HG02852 (cell line): ENCODE data around the gene CTSK.
"Not testable (repeated sequence)": the region's sequence is repeated elsewhere in the genome, so short reads cannot be mapped to it uniquely, and the experiment has no call there.

Source experiments
- ATAC-seq: cut with Tn5 transposase; IDR thresholded peaks from one replicate; pipeline ENCODE4 v1.9.1; 2021; ENCODE audit warnings: mild to moderate bottlenecking, moderate library complexity; ENCODE audit not compliant: unreplicated experiment

CTSK gene

DNA sequence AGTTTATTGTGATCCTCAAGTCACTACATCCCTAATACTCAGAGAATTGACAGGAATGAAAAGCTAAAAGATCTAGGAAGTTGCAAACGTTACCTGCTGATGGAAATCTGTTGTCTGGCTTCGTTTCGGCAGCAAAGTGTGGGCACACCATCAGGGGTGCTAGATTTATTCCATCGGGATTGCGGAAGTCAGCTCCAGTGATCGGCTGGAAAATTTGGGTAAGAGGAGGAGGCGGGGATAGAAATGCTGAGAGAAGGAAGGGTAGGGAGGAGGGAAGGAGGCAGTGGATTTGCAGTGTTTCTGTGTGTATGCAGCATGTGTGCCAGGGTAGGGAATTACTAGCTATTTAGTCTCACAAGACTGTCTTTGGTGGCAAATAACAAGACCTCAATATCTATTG is at the start of gene CTSK:
TSS of gene CTSK (minus strand) at position 140 of the 400 bp plus-strand sequence. CDS start 1,455 bp downstream, outside the sequence.
- no peak for ATAC-seq

DNA sequence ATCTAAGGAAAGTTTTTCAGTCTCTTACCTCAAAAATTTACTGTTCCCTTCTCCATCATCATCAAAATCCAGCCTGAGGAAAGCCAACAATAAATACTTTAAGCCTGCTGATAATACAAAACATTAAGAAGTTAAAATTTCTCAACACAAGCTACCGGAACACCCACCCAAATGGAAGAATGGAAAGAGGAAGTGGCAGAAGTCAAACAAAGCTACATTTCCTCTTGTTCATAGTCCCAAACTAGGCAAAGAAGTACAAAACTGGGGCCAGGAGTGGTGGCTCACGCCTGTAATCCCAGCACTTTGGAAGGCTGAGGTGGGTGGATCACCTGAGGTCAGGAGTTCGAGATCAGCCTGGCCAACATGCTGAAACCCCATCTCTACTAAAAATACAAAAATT is 44.7 kb upstream of the CTSK start:
- ATAC-seq: not testable (repeated sequence)

DNA sequence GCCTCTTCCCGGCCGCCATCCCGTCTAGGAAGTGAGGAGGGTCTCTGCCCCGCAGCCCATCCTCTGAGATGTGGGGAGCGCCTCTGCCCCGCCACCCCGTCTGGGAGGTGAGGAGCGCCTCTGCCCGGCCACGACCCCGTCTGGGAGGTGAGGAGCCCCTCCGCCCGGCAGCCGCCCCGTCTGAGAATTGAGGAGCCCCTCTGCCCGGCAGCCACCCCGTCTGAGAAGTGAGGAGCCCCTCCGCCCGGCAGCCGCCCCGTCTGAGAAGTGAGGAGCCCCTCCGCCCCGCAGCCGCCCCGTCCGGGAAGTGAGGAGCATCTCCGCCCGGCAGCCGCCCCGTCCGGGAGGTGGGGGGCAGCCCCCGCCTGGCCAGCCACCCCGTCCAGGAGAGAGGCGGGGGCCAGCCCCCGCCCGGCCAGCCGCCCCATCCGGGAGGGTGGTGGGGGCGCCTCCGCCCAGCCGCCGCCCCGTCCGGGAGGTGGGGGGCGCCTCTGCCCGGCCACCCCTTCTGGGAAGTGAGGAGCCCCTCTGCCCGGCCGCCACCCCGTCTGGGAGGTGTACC is 42.8 kb upstream of the CTSK start:
- not testable (repeated sequence) for ATAC-seq

DNA sequence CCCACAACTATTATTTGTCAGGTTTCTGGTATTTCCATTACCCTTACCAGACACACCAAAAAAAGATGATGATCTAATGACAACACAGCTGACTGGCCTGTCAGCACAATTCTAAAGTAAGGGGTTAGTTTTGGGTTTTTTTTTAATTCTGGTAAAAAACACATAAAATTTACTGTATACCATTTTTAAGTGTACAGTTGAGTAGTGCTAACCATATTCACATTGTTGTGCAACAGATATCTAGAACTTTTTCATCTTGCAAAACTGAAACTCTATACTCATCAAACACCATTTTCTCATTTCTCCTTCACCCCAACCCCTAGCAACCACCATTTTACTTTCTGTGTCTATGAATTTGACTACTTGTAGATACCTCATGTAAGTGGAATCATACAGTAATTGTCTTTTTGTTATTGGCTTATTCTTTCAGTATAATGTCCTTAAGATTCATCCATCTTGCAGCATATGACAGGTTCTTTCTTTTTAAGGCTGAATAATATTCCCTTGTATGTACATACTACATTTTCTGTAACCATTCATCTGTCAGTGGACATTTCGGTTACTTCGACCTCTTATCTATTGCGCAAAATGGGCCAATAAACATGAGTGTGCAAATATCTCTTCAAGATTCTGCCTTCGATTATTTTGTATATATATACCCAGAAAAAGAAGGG is 38.5 kb upstream of the CTSK start:
- no peak for ATAC-seq

DNA sequence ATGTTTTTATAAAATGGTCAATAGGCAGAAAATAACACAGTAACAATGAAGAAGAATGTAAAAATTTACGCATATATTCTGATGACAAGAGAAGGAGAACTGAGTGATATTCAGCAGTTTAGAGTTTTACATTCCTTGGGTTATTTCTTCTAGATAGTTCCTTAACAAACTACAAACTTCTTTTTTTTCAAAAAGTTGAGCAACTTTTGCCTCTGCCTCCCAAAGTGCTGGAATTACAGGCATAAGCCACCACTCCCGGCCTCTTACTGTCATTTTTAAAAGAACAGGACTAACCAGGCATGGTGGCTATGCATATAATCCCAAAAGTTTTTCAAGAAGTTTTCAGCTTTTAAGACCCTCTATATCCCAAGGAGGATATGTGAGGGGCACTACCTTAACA is 35.4 kb upstream of the CTSK start:
- no peak for ATAC-seq

DNA sequence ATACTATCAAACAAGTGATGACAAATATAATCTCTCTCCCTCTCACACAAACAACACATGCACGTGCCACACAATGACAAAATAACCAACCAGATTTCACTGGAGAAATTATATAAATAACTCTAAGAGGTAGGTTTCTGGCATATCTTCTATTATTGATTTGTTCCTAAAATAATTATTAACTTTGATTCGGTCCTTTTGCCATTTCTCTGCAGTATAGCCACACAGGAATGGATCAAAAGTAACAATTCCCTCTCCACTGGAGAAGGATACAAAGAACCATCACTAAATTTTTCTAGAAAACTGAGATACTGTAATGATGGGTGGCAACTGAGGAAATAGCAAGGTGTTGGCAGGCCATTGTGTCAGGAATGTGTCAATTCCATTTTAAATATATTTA is 34.9 kb upstream of the CTSK start:
- no peak for ATAC-seq

DNA sequence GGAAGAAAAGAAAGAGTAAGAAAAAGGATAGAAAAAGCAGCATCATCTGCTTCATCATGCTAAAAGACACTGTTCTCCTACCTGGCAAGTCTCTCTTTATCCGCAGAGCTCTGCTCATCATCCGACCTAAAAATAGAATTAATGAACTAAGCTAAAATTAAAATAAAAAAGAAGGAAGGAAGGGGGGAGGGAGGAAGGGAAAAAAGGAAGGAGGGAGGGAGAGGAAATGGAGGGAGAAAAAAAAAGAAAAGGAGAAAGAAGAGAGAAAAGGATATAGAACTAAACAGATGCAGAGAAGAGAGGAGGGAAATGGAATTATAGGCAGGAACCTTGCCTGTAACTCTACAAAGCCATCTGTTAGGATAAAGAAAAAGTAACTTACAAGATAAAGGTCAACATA is 34.3 kb upstream of the CTSK start:
- no peak for ATAC-seq

DNA sequence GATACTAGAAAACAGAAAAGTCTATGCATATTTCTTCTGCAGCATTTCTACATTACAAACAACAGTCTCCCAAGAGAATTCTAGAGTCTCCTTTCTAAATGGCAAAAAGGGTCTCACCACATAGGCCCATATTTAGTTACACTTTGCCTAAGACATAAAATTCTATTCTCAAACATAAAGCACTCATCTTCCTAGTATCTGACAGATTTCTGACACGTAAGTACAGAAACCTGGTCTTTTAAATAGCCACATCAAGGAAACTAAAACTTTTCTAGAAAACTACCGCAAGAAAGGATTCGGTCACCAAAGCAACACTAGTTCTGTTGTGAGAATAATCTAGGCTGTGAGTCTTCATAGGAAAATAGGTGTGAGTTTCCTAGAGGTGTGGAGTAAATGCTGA is 33.6 kb upstream of the CTSK start:
- ATAC-seq: no peak

DNA sequence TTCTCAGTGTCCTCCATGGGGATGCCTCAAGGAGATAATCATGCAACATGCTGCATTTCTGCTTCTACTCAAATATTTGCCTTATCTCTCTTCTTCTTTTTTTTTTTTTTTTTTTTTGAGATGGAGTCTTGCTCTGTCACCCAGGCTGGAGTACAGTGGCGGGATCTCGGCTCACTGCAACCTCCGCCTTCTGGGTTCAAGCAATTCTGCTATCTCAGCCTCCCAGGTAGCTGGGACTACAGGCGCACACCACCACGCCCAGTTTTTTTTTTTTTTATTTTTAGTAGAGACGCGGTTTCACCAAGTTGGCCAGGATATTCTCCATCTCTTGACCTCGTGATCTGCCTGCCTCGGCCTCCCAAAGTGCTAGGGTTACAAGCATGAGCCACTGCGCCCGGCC is 32.8 kb upstream of the CTSK start:
- ATAC-seq: not testable (repeated sequence)

DNA sequence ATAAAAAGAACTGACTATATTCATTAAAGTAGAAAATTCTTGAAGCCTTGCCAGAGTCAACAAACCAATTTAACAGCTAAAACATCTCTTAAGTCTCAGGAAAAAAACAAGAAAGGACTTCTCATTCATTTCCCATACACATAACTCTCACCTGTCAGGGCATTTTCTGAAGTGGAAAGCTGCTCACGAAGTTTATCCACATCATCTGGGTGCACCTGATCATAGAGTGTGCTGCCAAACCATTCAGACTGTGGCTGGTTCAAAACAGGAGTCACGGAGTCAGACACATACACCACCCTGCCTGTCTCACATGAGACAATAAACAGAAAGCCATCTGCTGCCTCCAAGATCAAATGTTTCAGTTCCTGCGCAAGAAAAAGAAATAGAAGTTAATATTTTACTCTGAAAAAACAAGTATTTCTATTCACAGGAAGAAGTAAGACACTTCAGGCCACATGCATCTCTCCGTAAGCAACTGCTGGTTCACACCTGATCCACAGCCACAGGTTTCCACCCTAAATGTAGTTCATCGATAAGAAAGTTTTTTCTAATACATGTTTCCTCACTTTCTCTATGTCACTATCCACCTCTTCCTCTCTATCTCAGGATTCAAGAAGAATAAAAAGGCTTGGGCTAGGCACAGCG is 28.2 kb upstream of the CTSK start:
- no peak for ATAC-seq

DNA sequence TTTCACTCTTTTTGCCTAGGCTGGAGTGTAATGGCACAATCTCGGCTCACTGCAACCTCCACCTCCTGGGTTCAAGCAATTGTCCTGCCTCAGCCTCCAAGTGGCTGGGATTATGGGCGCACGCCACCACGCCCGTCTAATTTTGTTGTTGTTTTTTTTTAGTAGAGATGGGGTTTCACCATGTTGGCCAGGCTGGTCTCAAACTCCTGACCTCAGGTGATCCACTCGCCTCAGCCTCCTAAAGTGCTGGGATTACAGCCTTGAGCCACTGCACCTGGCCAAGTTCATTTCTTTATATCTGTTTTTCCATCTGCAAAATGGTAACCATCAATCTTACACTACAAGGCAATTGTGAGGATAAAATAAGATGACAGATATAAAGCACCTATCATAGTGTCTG is 25.9 kb upstream of the CTSK start:
- not testable (repeated sequence) for ATAC-seq

DNA sequence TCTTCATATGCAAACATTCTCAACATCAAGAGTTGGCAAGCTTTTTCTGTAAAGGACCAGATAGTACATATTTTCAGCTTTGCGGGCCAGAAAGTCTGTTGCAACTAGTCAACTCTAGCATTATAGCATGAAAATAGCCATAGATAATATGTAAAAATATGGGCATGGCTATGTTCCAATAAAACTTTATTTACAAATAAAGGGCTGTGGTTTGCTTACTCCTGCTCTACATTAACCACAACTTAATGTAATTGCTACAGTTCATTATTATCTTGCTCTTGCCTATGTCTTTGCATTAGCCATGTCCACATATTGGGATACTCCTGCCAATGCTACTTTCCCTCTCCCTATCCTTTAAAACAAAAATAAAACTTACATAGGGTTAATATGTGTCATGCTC is 24.5 kb upstream of the CTSK start:
- ATAC-seq: no peak

DNA sequence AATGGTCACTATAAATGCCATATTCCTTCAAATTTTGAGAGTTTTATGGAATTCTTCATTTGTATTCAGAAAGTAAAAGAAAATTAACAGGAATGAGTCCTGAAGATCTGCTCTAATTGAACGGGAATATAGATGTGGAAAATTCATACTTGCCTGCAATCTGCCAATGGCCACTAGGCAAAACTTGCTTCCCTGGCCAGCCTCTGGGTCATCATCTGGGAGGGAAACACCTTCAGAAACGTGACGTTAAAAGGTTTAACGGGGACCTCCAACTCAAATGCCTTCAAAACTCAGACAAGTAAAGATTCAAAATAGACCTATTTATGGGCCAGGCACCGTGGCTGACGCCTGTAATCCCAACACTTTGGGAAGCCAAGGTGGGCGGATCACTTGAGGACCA is 21.7 kb upstream of the CTSK start:
- ATAC-seq: no peak

DNA sequence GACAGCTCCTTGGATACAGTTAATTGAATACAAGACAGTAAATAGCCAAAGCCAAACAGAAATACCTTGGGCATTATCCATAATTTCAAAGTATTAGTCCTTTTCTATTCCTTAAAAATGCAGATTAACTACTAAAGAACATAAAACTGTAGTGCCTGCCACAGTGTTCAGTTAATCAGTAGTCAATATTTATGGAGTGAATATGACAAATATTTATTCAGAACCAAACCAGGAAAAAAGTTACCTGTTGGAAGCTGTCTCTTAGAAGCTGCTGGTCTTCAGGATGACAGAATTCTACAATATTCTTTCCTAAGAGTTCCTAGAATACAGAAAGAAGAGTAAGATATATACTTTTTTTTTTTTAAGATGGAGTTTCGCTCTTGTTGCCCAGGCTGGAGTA is 18.2 kb upstream of the CTSK start:
- no peak for ATAC-seq

DNA sequence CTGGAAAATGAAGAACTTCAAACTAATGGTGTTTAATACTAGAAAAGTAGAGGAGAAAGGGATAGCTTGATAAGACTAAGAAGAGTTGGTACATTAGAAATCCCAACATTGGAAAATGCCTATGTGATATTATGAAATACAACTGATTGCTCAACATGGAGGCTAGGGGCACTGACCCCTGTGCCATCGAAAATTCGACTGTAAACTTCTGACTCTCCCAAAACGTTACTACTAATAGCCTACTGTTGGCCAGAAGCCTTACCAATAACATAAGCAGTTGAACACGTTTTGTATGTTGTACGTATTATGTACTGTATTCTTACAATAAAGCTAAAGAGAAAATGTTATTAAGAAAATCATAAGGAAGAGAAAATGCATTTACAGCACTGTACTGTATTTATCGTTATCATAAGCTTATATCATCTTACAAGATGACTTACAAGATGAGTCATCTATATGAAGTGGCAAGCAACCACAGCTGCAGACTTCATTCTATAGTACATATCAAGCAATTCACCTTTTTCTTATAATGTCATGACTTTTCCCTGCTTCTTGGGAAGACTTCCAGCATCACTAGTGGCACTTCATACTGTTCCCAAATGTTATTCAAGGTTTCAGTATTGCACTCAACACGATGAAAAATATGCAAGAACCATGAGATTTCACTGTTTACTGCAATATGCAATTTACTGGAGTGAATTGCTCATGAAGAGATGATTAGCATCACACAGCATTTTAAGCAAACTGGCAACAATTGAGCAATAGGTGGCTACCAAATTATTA is 12.9 kb upstream of the CTSK start:
- no peak for ATAC-seq

DNA sequence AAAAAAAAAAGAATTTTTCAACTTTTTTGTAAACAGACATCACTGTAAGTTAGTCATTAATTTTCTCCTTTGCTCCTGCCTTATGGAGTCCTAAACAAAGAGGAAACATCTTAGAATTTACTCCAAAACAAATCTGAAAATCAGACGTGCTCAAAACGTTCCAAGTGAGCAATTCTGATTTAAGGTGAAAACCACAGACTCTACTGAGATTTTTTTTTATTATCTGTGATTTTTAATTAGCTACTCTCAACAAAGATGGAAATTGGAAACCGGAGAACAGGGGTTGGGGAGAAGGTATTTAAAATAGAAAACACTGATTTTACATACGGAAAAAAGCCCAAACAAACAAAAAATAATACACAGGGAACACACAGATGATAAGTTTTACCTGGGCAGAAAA is 7.8 kb upstream of the CTSK start:
- no peak for ATAC-seq

DNA sequence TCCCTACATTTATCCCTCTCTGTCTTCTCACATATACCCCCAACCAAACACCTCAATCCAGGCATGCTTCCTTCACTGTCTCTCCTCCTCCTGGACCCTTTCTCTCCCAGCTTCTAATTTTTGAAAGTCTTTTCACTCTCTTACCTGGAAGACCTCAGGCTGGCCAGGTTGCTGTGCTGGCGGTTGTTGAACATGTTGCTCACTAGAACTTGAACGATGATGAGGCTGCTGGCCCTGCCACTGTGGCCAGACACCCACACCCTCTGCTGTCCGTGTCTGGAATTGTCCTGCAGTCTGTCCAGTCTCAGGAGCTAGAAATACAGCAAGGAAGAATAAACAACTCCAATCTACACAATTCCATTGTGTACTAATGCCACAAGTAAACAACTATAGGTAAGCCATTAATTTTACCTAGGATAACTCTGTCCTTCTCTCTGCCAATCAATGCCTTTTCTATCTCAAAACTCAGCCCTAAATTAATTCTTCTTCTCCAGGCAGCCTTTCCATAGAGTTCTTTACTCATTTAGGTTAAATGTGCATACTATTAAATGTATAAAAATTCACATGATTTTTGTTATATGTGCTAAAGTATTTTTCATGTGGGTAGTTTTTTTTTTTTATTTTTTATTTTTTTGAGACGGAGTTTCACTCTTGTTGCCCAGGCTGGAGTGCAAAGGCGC is 5.1 kb upstream of the CTSK start:
- no peak for ATAC-seq

DNA sequence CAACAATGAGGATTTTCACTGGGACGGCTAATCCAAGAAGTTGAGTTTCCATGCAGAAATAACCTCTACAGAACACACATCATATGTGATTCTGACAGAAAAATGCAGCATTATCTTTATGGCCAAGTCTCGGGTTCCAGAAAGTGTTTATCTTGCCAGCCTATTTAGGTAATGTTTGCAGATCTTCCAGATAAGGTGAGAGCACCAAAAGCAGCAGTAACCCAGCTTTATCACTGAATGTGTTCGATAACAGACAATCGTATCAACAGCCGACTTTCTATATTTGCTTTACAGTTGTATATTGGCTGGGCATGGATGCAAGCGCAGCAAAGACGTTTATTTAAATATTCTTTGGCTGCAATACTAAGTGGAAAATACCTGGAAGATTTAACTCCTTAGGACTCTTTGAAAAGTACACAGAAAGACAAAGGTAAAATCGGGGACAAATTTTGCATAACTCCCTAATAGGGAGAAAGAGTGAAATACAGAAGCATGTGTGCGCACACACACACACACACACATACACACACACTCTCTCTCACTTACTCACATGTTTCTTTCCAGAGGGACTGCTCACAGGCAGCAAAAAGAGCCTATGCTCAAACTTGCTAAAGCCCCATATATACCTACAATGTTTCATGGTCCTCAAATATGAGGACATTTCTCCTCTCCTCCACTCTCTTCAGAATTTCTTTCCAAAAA is 3.0 kb upstream of the CTSK start:
- ATAC-seq: no peak

DNA sequence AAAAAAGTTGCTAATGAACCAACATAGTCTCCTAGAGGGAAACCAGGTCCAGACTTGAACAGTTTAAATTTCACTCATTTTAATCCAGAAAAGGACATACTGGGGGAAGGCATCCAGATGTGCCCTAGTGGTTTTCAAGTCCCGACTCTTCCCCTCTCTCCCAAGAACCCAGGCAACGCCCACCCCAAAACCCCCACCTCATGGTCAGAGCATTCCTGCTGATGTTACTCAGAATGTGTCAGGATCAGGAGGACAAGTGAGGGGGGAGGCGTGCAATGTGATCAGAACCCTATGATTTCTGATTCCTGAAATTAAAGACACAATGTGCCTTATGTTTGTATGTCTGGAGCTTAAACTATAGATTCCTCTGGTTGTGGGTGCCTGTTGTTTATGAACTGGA is 1.6 kb upstream of the CTSK start:
- no peak for ATAC-seq

DNA sequence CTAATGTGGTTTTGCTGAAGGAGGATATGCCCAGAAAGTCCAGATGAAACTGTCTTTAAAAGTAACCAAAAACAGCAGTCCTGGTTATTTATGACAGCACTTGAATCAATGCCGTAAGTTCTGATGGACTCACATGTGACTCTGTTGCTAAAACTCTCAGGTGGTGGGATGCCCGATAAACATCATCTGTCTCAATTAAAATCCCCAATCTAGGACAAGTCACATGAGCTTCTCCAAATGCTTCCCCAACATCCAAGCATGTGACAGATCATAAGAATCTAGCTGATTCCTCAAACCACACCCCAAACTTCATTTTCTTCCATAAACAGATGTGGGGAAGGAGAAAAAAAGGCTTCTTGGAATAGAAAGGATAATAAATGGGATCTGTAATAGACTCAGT is 786 bp upstream of the CTSK start:
- no peak for ATAC-seq
